ENCODE data around the gene CDRT15.
"Not testable (repeated sequence)": the region's sequence is repeated elsewhere in the genome, so short reads cannot be mapped to it uniquely, and the experiment has no call there.

The CDRT15 gene

GRCh38 chr17:14196377-14196997 lies 40.2 kb downstream of the CDRT15 start:
- no peak for DNase-seq
- in situ Hi-C loops (cut with HindIII; ENCODE audit: low pct_ligation_motif_present, low pct_unique_long_range_greater_than_20kb, low sequenced_read_pairs) = no loop called here

- in situ Hi-C loops (cut with HindIII; ENCODE audit: low pct_ligation_motif_present, low pct_unique_long_range_greater_than_20kb, low sequenced_read_pairs); DNase-seq: not testable (repeated sequence)
These were observed 43.9 kb downstream of the CDRT15 start for GRCh38 chr17:14192636-14193344.

GRCh38 chr17:14192039-14192438 lies 44.6 kb downstream of the CDRT15 start:
- in situ Hi-C loops (cut with HindIII; ENCODE audit: low pct_ligation_motif_present, low pct_unique_long_range_greater_than_20kb, low sequenced_read_pairs); DNase-seq: not testable (repeated sequence)

- DNase-seq; in situ Hi-C loops (cut with HindIII; ENCODE audit: low pct_ligation_motif_present, low pct_unique_long_range_greater_than_20kb, low sequenced_read_pairs): not testable (repeated sequence)
These were observed 45.2 kb downstream of the CDRT15 start for GRCh38 chr17:14191469-14191868.

GRCh38 chr17:14190774-14191173 lies 45.9 kb downstream of the CDRT15 start:
- in situ Hi-C loops (cut with HindIII; ENCODE audit: low pct_ligation_motif_present, low pct_unique_long_range_greater_than_20kb, low sequenced_read_pairs) = not testable (repeated sequence)

GRCh38 chr17:14186443-14186842 lies 50.2 kb downstream of the CDRT15 start:
- in situ Hi-C loops (cut with HindIII; ENCODE audit: low pct_ligation_motif_present, low pct_unique_long_range_greater_than_20kb, low sequenced_read_pairs); DNase-seq: not testable (repeated sequence)

More at GRCh38 chr17:14190774-14191173, 45.9 kb downstream of the CDRT15 start:
- not testable (repeated sequence) for DNase-seq

Measured in ACHN (cell line).